Neural progenitor cell (in vitro differentiated cells): ENCODE data around the gene CFAP69. TPM values are rescaled to one million over a fixed set of nuclear protein-coding genes. Genes with fewer than 3 reads are reported as not detected.

ENCODE experiments used
- DNase-seq: peaks from one replicate; pipeline ENCODE4 v3.0.0-alpha.2; 2016; ENCODE audit warnings: low spot score
- H2AFZ ChIP-seq: fragments of 200-600 bp; sonication (generic); replicated peaks from 2 replicates; pipeline ENCODE4 v1.6.1; 2016; ENCODE audit warnings: antibody characterized with exemption
- H3F3A ChIP-seq: fragments of 200-600 bp; sonication (generic); 2 replicates; pipeline ENCODE4 v1.6.1; 2016; ENCODE audit warnings: antibody characterized with exemption, low read depth
- H3K27ac ChIP-seq: fragments of 200-600 bp; sonication (generic); 2 replicates; pipeline ENCODE4 v1.5.1; 2016; ENCODE audit warnings: mild to moderate bottlenecking
- H3K27me3 ChIP-seq: fragments of 200-600 bp; sonication (generic); 2 replicates; pipeline ENCODE4 v1.6.1; 2016; ENCODE audit warnings: mild to moderate bottlenecking, moderate library complexity
- H3K36me3 ChIP-seq: fragments of 200-600 bp; sonication (generic); 2 replicates; pipeline ENCODE4 v1.5.1; 2016
- H3K4me1 ChIP-seq: fragments of 200-600 bp; sonication (generic); 2 replicates; pipeline ENCODE4 v1.6.1; 2016; ENCODE audit warnings: mixed run types
- H3K4me2 ChIP-seq: fragments of 200-600 bp; sonication (generic); 2 replicates; pipeline ENCODE4 v1.6.1; 2016
- H3K4me3 ChIP-seq: fragments of 200-600 bp; sonication (generic); 2 replicates; pipeline ENCODE4 v1.5.1; 2016
- H3K79me2 ChIP-seq: fragments of 200-600 bp; sonication (generic); 2 replicates; pipeline ENCODE4 v1.6.1; 2016; ENCODE audit warnings: low read depth
- H3K9ac ChIP-seq: fragments of 200-600 bp; sonication (generic); 2 replicates; pipeline ENCODE4 v1.6.1; 2016
- H3K9me3 ChIP-seq: fragments of 200-600 bp; sonication (generic); 2 replicates; pipeline ENCODE4 v1.5.1; 2016; ENCODE audit warnings: low read depth
- H4K20me1 ChIP-seq: fragments of 200-600 bp; sonication (generic); 2 replicates; pipeline ENCODE4 v1.6.1; 2016; ENCODE audit warnings: low read depth
- H3K27ac Mint-ChIP-seq: 3 replicates; pipeline ENCODE4 v1.8.0; 2021; ENCODE audit warnings: mixed read lengths
- H3K27me3 Mint-ChIP-seq: 2 replicates; pipeline ENCODE4 v1.8.0; 2022; ENCODE audit warnings: low read depth, mild to moderate bottlenecking, inconsistent platforms, moderate library complexity, mixed read lengths; ENCODE audit not compliant: insufficient read depth
- H3K36me3 Mint-ChIP-seq: 3 replicates; pipeline ENCODE4 v1.8.0; 2021; ENCODE audit warnings: mixed read lengths
- H3K4me1 Mint-ChIP-seq: 3 replicates; pipeline ENCODE4 v1.8.0; 2021; ENCODE audit warnings: mixed read lengths
- H3K4me3 Mint-ChIP-seq: 3 replicates; pipeline ENCODE4 v1.8.0; 2021; ENCODE audit warnings: mild to moderate bottlenecking, moderate library complexity, mixed read lengths
- H3K9me3 Mint-ChIP-seq: 3 replicates; pipeline ENCODE4 v1.8.0; 2020; ENCODE audit warnings: mixed read lengths
- EZH2 ChIP-seq: fragments of 200-600 bp; sonication (generic); IDR thresholded peaks from 2 replicates; pipeline ENCODE4 v1.6.1; 2017; ENCODE audit warnings: antibody characterized with exemption, mild to moderate bottlenecking, moderate library complexity
- EZH2phosphoT487 ChIP-seq: fragments of 200-600 bp; sonication (generic); IDR thresholded peaks from 2 replicates; pipeline ENCODE4 v1.6.1; 2017; ENCODE audit warnings: antibody characterized with exemption
- total RNA-seq: library from RNA; depleted of rRNA; stranded (reverse); fragments of >200 nt; gene quantifications from 2 replicates; pipeline ENCODE4 v1.2.3, GENCODE V29; 2015; ENCODE audit warnings: low replicate concordance
- TF ChIP-seq, protein P1 (sequence below): fragments of 200-600 bp; sonication (generic); IDR thresholded peaks from 2 replicates; pipeline ENCODE4 v1.5.1; 2017; ENCODE audit warnings: antibody characterized with exemption, mild to moderate bottlenecking

The CFAP69 gene
- total RNA-seq, 1 donor from 2014 or later: 4.8 TPM

DNA sequence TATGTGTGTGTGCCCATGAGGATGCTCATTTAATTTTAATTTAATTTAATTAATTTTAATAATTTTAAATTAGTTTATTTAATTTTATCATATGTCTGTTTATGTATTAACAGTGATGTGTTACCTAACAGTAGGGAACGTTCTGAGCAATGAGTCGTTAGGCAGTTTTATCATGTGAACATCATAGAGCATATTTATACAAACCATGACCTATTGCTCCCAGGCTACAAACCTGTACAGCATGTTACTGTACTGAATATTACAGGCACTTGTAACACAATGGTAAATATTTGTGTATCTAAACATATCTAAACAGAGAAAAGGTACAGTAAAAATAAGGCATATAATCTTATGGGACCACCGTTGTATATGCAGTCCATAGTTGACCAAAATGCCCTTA is 13.7 kb upstream of the CFAP69 start:
- no peak overlapping the region for H3K4me3 ChIP-seq
- H3K27ac ChIP-seq: no peak overlapping the region
- H2AFZ ChIP-seq: no peak overlapping the region
- H3K4me1 Mint-ChIP-seq: no peaks in the 10 kb centered on the region
- no peaks in the 10 kb centered on the region for H3K36me3 Mint-ChIP-seq
- no peaks in the 10 kb centered on the region for H3K79me2 ChIP-seq
- no peaks in the 10 kb centered on the region for H3F3A ChIP-seq
- H3K27ac Mint-ChIP-seq: no peak overlapping the region
- no peaks in the 10 kb centered on the region for H3K9me3 Mint-ChIP-seq
- H3K9me3 ChIP-seq: no peaks in the 10 kb centered on the region
- no peak for DNase-seq
- H3K4me3 Mint-ChIP-seq: no peak overlapping the region
- H3K4me2 ChIP-seq: no peak overlapping the region
- H3K36me3 ChIP-seq: no peaks in the 10 kb centered on the region
- TF ChIP-seq, protein P1, sequence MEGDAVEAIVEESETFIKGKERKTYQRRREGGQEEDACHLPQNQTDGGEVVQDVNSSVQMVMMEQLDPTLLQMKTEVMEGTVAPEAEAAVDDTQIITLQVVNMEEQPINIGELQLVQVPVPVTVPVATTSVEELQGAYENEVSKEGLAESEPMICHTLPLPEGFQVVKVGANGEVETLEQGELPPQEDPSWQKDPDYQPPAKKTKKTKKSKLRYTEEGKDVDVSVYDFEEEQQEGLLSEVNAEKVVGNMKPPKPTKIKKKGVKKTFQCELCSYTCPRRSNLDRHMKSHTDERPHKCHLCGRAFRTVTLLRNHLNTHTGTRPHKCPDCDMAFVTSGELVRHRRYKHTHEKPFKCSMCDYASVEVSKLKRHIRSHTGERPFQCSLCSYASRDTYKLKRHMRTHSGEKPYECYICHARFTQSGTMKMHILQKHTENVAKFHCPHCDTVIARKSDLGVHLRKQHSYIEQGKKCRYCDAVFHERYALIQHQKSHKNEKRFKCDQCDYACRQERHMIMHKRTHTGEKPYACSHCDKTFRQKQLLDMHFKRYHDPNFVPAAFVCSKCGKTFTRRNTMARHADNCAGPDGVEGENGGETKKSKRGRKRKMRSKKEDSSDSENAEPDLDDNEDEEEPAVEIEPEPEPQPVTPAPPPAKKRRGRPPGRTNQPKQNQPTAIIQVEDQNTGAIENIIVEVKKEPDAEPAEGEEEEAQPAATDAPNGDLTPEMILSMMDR: no peak
- TF ChIP-seq EZH2: no peak
- no peak for TF ChIP-seq EZH2phosphoT487
- H3K27me3 Mint-ChIP-seq: no peaks in the 10 kb centered on the region
- H3K9ac ChIP-seq: no peak overlapping the region
- H3K27me3 ChIP-seq: no peaks in the 10 kb centered on the region
- H4K20me1 ChIP-seq: no peaks in the 10 kb centered on the region
- H3K4me1 ChIP-seq: no peaks in the 10 kb centered on the region

DNA sequence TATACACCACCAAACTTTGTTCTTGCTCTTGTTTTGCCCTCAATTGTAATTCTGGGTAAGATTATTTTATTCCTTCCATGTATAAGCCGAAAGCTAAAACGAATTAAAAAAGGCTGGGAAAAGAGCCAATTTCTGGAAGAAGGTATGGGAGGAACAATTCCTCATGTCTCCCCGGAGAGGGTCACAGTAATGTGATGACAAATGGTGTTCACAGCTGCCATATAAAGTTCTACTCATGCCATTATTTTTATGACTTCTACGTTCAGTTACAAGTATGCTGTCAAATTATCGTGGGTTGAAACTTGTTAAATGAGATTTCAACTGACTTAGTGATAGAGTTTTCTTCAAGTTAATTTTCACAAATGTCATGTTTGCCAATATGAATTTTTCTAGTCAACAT is 12.5 kb upstream of the CFAP69 start:
- H3K4me3 ChIP-seq: no peak overlapping the region
- H3F3A ChIP-seq: peaks cover 2% of the 10 kb centered on the region
- no peak overlapping the region for H2AFZ ChIP-seq
- Mint-ChIP-seq H3K4me3 (no peak overlapping the region), H3K4me1 (peaks cover 8% of the 10 kb centered on the region), H3K27ac (no peak overlapping the region), H3K9me3 (no peaks in the 10 kb centered on the region), H3K27me3 (no peaks in the 10 kb centered on the region), H3K36me3 (no peaks in the 10 kb centered on the region)
- H3K9me3 ChIP-seq: no peaks in the 10 kb centered on the region
- H3K4me2 ChIP-seq: no peak overlapping the region
- no peaks in the 10 kb centered on the region for H3K36me3 ChIP-seq
- H3K4me1 ChIP-seq: peaks cover 8% of the 10 kb centered on the region
- no peaks in the 10 kb centered on the region for H3K27me3 ChIP-seq
- TF ChIP-seq EZH2 (no peak), EZH2phosphoT487 (no peak)
- TF ChIP-seq, protein P1: no peak
- no peak for DNase-seq
- H3K27ac ChIP-seq: no peak overlapping the region
- H3K79me2 ChIP-seq: no peaks in the 10 kb centered on the region
- H4K20me1 ChIP-seq: no peaks in the 10 kb centered on the region
- H3K9ac ChIP-seq: no peak overlapping the region

DNA sequence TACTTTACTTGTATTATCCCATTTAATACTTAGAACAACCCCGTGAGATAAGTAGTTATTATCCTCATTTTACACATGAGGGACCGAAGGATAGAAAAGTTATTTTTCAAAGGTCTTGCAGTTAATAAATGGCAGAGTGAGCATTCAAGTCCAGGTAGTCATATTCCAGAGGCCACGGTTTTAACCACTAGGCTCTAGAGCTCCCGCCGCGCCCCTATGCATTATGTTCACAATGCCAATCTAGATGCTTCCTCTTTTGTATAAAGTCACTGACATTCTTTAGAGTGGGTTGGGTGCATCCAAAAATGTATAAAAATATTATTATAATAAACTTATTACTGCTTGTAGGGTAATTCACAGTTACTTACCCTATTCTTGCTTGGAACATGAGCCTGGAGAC is 11.4 kb upstream of the CFAP69 start:
- Mint-ChIP-seq H3K9me3 (no peaks in the 10 kb centered on the region), H3K4me1 (peaks cover 8% of the 10 kb centered on the region), H3K4me3 (no peak overlapping the region), H3K27me3 (no peaks in the 10 kb centered on the region), H3K27ac (no peak overlapping the region), H3K36me3 (no peaks in the 10 kb centered on the region)
- no peaks in the 10 kb centered on the region for H3K36me3 ChIP-seq
- no peaks in the 10 kb centered on the region for H4K20me1 ChIP-seq
- H3K4me3 ChIP-seq: no peak overlapping the region
- no peaks in the 10 kb centered on the region for H3K79me2 ChIP-seq
- peaks cover 8% of the 10 kb centered on the region for H3K4me1 ChIP-seq
- H2AFZ ChIP-seq: no peak overlapping the region
- H3K9me3 ChIP-seq: no peaks in the 10 kb centered on the region
- DNase-seq: no peak
- H3K9ac ChIP-seq: no peak overlapping the region
- H3K4me2 ChIP-seq: no peak overlapping the region
- no peaks in the 10 kb centered on the region for H3K27me3 ChIP-seq
- TF ChIP-seq EZH2phosphoT487: no peak
- TF ChIP-seq, protein P1: no peak
- no peak for TF ChIP-seq EZH2
- H3F3A ChIP-seq: peaks cover 2% of the 10 kb centered on the region
- H3K27ac ChIP-seq: no peak overlapping the region
